Suprapubic skin (tissue), 4 donors: Measurements from ENCODE around the gene NHEJ1. TPM values are rescaled to one million over a fixed set of nuclear protein-coding genes. Genes with fewer than 3 reads are reported as not detected.

Experiments
- DNase-seq, 2 donors: peaks; one replicate each; pipeline ENCODE4 v3.0.0-alpha.2; 2019; ENCODE audit warnings: low spot score in 2 of 2
- H3K27ac ChIP-seq: fragments of 200-600 bp; sonication (generic); one replicate; pipeline ENCODE4 v1.5.1; 2019
- H3K27me3 ChIP-seq: fragments of 200-600 bp; sonication (generic); one replicate; pipeline ENCODE4 v1.5.1; 2019
- H3K36me3 ChIP-seq: fragments of 200-600 bp; sonication (generic); one replicate; pipeline ENCODE4 v1.5.1; 2019
- H3K4me1 ChIP-seq: fragments of 200-600 bp; sonication (generic); one replicate; pipeline ENCODE4 v1.5.1; 2019
- H3K4me3 ChIP-seq: fragments of 200-600 bp; sonication (generic); one replicate; pipeline ENCODE4 v1.5.1; 2019; ENCODE audit warnings: mild to moderate bottlenecking
- H3K9me3 ChIP-seq: fragments of 200-600 bp; sonication (generic); one replicate; pipeline ENCODE4 v1.5.1; 2019
- EP300 ChIP-seq: sonication (generic); formaldehyde crosslinking; IDR thresholded peaks from one replicate; pipeline ENCODE4 v1.6.1; 2017; ENCODE audit warnings: antibody characterized with exemption
- POLR2A ChIP-seq, 2 donors: fragments of 450-650 bp; IDR thresholded peaks; one replicate each; pipeline ENCODE4 v1.6.1; 2017; ENCODE audit warnings: antibody characterized with exemption in 2 of 2, mild to moderate bottlenecking in 2 of 2, moderate library complexity in 2 of 2
- POLR2AphosphoS5 ChIP-seq, 3 donors: sonication (generic); formaldehyde crosslinking; IDR thresholded peaks; one replicate each; pipeline ENCODE4 v1.6.1; 2017; ENCODE audit warnings: antibody characterized with exemption in 3 of 3
- WGBS: methylation state at CpG from one replicate; pipeline ENCODE4 v1.1.5; 2018; 5-methylcytosine and 5-hydroxymethylcytosine counted together
- total RNA-seq, 4 donors: library from RNA; depleted of rRNA; stranded (reverse); fragments of >200 nt; gene quantifications; one replicate each; pipeline ENCODE4 v1.1.0, GENCODE V29; 2016
- TF ChIP-seq, protein P1 (sequence below), 2 donors: fragments of 200-600 bp in 1 of 2; fragments of 450-650 bp in 1 of 2; sonication (generic) in 1 of 2; IDR thresholded peaks; one replicate each; pipeline ENCODE4 v1.5.1; 2016 to 2019; ENCODE audit warnings: antibody characterized with exemption in 2 of 2, mild to moderate bottlenecking in 1 of 2, moderate library complexity in 1 of 2

NHEJ1 gene
- total RNA-seq, 4 donors from 2014 or later = 15.7 to 19.2 (median 18.3) TPM

DNA sequence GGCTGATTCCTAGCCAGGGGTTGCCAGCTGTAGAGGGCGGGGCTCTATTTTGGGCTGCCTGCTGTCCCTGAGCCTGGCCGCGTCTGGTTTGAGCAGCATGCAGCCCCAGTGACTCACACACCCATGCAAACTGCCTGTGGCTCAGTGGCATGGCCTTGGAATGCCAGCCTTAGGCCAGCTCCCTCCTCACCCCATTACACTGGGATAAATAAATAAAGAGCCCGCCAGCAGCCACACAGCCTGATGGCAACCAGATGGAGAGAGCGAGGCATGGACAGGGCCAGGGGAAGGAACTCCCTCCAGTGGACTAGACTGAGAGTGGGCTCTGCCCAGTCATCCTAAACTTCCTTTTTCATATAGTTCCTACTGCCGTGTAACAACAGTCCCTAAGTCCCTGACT is 18.3 kb downstream of the NHEJ1 start:
- H3K9me3 ChIP-seq = no peaks in the 10 kb centered on the region
- DNase-seq = no peak
- H3K27me3 ChIP-seq = no peaks in the 10 kb centered on the region
- WGBS = 57% methylated on average over 6 of the region's 6 CpGs
- H3K4me3 ChIP-seq = no peak overlapping the region
- H3K27ac ChIP-seq = no peak overlapping the region
- no peak for TF ChIP-seq EP300
- no peak for TF ChIP-seq POLR2A (IDR thresholded peaks at IDR 0.05)
- TF ChIP-seq, protein P1, sequence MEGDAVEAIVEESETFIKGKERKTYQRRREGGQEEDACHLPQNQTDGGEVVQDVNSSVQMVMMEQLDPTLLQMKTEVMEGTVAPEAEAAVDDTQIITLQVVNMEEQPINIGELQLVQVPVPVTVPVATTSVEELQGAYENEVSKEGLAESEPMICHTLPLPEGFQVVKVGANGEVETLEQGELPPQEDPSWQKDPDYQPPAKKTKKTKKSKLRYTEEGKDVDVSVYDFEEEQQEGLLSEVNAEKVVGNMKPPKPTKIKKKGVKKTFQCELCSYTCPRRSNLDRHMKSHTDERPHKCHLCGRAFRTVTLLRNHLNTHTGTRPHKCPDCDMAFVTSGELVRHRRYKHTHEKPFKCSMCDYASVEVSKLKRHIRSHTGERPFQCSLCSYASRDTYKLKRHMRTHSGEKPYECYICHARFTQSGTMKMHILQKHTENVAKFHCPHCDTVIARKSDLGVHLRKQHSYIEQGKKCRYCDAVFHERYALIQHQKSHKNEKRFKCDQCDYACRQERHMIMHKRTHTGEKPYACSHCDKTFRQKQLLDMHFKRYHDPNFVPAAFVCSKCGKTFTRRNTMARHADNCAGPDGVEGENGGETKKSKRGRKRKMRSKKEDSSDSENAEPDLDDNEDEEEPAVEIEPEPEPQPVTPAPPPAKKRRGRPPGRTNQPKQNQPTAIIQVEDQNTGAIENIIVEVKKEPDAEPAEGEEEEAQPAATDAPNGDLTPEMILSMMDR (IDR thresholded peaks at IDR 0.05) = no peak
- no peak for TF ChIP-seq POLR2AphosphoS5 (IDR thresholded peaks at IDR 0.05)
- peaks cover 55% of the 10 kb centered on the region for H3K36me3 ChIP-seq
- no peaks in the 10 kb centered on the region for H3K4me1 ChIP-seq

DNA sequence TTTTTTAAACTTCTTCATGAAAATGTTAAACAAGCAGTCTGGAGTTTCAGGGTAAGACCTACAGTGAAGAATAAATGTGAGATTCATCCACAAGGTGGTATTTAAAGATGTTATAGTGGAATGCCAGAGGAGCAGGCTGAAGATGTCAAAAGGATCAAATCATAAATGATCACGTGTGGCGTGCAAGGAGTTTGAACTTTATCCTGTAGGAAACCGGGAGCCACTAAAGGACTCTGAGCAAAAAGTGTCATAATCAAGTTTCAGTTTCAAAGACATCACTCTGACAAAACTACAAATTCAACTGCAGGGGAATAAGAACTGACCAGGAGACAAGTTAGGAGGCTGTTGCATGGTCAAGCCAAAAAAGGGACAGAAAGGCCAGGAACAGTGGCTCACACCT is 19.9 kb downstream of the NHEJ1 start:
- Histone ChIP-seq H3K27me3 (no peaks in the 10 kb centered on the region), H3K4me3 (no peak overlapping the region), H3K9me3 (no peaks in the 10 kb centered on the region), H3K27ac (no peak overlapping the region), H3K4me1 (no peaks in the 10 kb centered on the region), H3K36me3 (peaks cover 41% of the 10 kb centered on the region)
- DNase-seq = no peak
- 88% methylated on average over 3 of the region's 3 CpGs for WGBS
- TF ChIP-seq EP300 (no peak), POLR2AphosphoS5 (IDR thresholded peaks at IDR 0.05) (no peak), POLR2A (IDR thresholded peaks at IDR 0.05) (no peak)
- TF ChIP-seq, protein P1 (IDR thresholded peaks at IDR 0.05) = no peak

DNA sequence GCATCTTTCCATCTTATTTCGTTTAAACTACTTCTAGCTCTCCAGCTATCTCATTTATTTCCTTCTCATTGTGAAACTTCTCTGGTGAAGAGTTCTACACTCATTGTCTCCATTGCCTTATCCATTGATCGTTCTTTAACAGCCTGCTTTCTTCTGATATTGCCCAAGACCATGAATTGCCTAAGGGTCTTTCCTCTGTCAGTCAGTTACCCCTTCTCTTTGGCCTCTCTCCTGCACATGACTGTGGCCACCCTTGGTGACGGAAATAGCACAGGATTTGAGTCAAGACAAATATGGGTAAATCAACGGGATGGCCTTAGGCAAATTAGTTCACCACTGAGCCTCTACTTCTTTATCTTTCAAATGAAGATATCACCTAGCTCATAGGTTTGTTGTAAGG is 26.6 kb downstream of the NHEJ1 start:
- TF ChIP-seq EP300 = no peak
- no peak for TF ChIP-seq POLR2AphosphoS5 (IDR thresholded peaks at IDR 0.05)
- TF ChIP-seq POLR2A (IDR thresholded peaks at IDR 0.05) = no peak
- TF ChIP-seq, protein P1 (IDR thresholded peaks at IDR 0.05) = no peak
- DNase-seq = no peak
- Histone ChIP-seq H3K27ac (no peak overlapping the region), H3K36me3 (no peaks in the 10 kb centered on the region), H3K4me3 (no peak overlapping the region), H3K27me3 (no peaks in the 10 kb centered on the region), H3K9me3 (no peaks in the 10 kb centered on the region), H3K4me1 (peaks cover 2% of the 10 kb centered on the region)
- 93% methylated on average over 4 of the region's 4 CpGs for WGBS

DNA sequence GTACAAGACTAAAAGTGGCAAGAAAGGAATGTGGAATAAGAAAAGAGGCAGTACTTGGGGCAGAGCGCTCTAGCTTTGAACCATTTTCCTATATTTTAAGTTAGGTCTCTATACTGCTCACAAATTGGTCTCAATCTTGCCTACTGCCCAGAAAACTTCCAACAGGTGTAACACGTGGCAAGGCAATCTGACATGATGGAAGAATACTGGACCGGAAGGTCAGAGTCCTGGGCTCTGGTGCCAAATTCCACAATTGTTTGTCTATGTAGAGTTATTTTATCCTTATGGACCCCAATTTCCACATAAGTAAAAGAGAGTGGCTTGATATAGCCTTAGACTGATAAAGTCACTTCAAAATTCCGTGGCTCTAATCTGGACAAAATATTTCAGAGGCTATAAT is 28.9 kb downstream of the NHEJ1 start:
- H3K27ac ChIP-seq = no peak overlapping the region
- WGBS = 86% methylated on average over 4 of the region's 4 CpGs
- H3K36me3 ChIP-seq = no peaks in the 10 kb centered on the region
- H3K4me1 ChIP-seq = peaks cover 12% of the 10 kb centered on the region
- no peaks in the 10 kb centered on the region for H3K27me3 ChIP-seq
- no peak overlapping the region for H3K4me3 ChIP-seq
- TF ChIP-seq EP300 (no peak), POLR2A (IDR thresholded peaks at IDR 0.05) (no peak), POLR2AphosphoS5 (IDR thresholded peaks at IDR 0.05) (no peak)
- TF ChIP-seq, protein P1 (IDR thresholded peaks at IDR 0.05) = no peak
- H3K9me3 ChIP-seq = no peaks in the 10 kb centered on the region
- DNase-seq = no peak

DNA sequence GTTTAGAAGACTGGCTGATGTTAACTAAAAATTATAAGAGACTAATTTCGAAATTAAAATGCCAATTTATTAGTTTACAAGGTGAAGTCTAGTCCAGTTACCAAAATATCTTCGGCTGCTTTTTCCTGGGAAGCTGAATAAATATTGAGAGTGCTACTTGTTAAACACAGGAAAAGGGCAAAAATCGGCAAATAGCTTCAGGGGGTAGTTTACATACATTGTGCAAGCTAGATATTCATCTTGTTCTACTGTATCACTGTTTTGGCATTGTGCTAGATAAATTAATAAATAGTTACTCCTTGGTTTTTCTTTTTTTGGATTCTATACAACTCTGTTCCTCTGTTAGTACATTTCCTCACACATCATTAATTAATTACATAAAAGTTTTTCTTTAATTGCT is 29.3 kb downstream of the NHEJ1 start:
- Histone ChIP-seq H3K36me3 (no peaks in the 10 kb centered on the region), H3K9me3 (no peaks in the 10 kb centered on the region), H3K27me3 (no peaks in the 10 kb centered on the region), H3K4me3 (no peak overlapping the region), H3K4me1 (peaks cover 16% of the 10 kb centered on the region), H3K27ac (no peak overlapping the region)
- DNase-seq = no peak
- TF ChIP-seq EP300 = no peak
- TF ChIP-seq, protein P1 (IDR thresholded peaks at IDR 0.05) = no peak
- TF ChIP-seq POLR2A (IDR thresholded peaks at IDR 0.05) = no peak
- no peak for TF ChIP-seq POLR2AphosphoS5 (IDR thresholded peaks at IDR 0.05)
- 67% methylated on average over 3 of the region's 3 CpGs for WGBS
